ENCODE measurements around the gene ADGRL3. TPM values are rescaled to one million over a fixed set of nuclear protein-coding genes. Genes with fewer than 3 reads are reported as not detected.
"Not testable (repeated sequence)": the region's sequence is repeated elsewhere in the genome, so short reads cannot be mapped to it uniquely, and the experiment has no call there.

The ADGRL3 gene
- total and polyA plus RNA-seq, 2 donors = 3.1 to 70.1 TPM

DNA sequence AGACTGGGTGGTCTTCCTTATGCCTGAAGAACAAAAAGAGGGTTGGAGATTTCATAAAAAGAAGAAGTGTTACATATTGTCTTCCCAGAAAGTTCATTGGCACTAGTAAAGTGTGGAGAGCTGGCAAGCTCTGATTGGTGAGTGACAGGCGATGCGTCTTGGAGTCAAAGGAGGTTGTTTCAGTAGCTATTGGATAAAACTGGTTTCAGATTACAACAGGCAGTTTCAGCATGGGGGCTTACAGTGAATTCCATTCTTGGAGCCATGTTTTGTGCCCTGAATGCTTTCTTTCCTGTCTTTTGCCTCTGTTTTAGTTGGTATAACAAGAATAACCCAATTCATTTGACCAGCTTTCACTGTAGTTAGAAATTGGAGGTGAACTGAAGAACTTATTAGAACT lies 750.5 kb downstream of the ADGRL3 start:
- H3K27ac ChIP-seq (ENCODE audit: low read depth) = no peak overlapping the region
- 84% methylated on average over 2 of the region's 2 CpGs for WGBS
- no peaks in the 10 kb centered on the region for H3K36me3 ChIP-seq (ENCODE audit: insufficient read depth)
- no peaks in the 10 kb centered on the region for H3K4me1 ChIP-seq (ENCODE audit: insufficient read depth)
- DNase-seq (ENCODE audit: extremely low spot score) = no peak
- H3K4me3 ChIP-seq (ENCODE audit: low read depth, low read length) = no peak overlapping the region

DNA sequence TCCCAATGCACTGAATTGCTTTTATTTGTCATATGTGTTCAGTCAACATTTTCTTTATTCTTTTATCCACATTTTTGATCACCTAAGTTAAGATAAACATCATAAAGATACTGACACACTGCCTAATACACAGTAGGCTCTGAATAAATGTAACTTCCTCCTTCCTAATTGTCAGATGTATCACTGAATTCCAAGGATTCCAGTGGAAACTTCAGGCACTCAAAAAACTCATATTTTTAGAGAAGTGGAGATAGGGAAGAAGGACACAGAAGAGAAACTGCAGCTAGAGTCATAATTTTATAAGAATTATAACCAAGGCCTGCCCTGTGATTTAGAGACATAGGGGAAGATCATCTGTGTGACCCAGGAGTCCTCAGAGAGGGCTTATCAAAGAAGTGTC lies 753.3 kb downstream of the ADGRL3 start:
- no peak for DNase-seq (ENCODE audit: extremely low spot score)
- no peak overlapping the region for H3K4me3 ChIP-seq (ENCODE audit: low read depth, low read length)

GRCh38 chr4:61958591-61958990 lies 758.5 kb downstream of the ADGRL3 start:
- H3K4me3 ChIP-seq (ENCODE audit: low read depth, low read length) = no peak overlapping the region
- WGBS = 90% methylated on average over 1 of the region's 1 CpG
- H3K27ac ChIP-seq (ENCODE audit: low read depth) = no peak overlapping the region
- no peak for DNase-seq (ENCODE audit: extremely low spot score)
- H3K36me3 ChIP-seq (ENCODE audit: insufficient read depth) = no peaks in the 10 kb centered on the region
- H3K4me1 ChIP-seq (ENCODE audit: insufficient read depth) = no peaks in the 10 kb centered on the region

More for the DNA sequence above, 753.3 kb downstream of the ADGRL3 start:
- H3K27ac ChIP-seq (ENCODE audit: low read depth) = no peak overlapping the region
- no peaks in the 10 kb centered on the region for H3K4me1 ChIP-seq (ENCODE audit: insufficient read depth)
- H3K36me3 ChIP-seq (ENCODE audit: insufficient read depth) = no peaks in the 10 kb centered on the region

DNA sequence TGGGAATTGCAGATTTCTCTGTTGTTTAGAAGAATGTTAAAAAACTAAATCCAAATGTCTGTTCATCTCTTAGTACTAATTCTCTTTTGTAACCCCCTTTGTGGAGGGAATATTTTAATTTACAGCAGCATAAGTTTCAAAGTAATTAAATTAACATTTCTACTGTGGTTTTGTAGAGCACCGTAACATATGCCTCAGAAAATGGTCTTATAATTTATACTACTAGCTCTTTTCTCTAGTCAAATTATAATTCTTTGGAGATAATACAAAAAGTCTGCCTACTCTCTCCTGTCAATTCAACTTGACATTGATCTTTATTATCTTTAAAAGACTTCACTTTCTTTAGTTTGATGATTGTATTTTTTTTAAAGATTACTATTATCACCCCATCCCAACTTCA lies 759.0 kb downstream of the ADGRL3 start:
- Histone ChIP-seq H3K4me3 (ENCODE audit: low read depth, low read length) (no peak overlapping the region), H3K36me3 (ENCODE audit: insufficient read depth) (no peaks in the 10 kb centered on the region), H3K4me1 (ENCODE audit: insufficient read depth) (no peaks in the 10 kb centered on the region), H3K27ac (ENCODE audit: low read depth) (no peak overlapping the region)
- no peak for DNase-seq (ENCODE audit: extremely low spot score)
- WGBS = 98% methylated on average over 1 of the region's 1 CpG

GRCh38 chr4:61984260-61984909 lies 784.3 kb downstream of the ADGRL3 start:
- H3K27ac ChIP-seq (ENCODE audit: low read depth) = no peak overlapping the region
- no peaks in the 10 kb centered on the region for H3K36me3 ChIP-seq (ENCODE audit: insufficient read depth)
- H3K4me3 ChIP-seq (ENCODE audit: low read depth, low read length) = no peak overlapping the region
- WGBS = 69% methylated on average over 4 of the region's 4 CpGs
- no peaks in the 10 kb centered on the region for H3K4me1 ChIP-seq (ENCODE audit: insufficient read depth)
- no peak for DNase-seq (ENCODE audit: extremely low spot score)

- DNase-seq (ENCODE audit: extremely low spot score) = no peak
- Histone ChIP-seq H3K27ac (ENCODE audit: low read depth) (no peak overlapping the region), H3K36me3 (ENCODE audit: insufficient read depth) (no peaks in the 10 kb centered on the region), H3K4me3 (ENCODE audit: low read depth, low read length) (no peak overlapping the region), H3K4me1 (ENCODE audit: insufficient read depth) (no peaks in the 10 kb centered on the region)
- 78% methylated on average over 4 of the region's 4 CpGs for WGBS
Measured at GRCh38 chr4:61985426-61985825, 785.3 kb downstream of the ADGRL3 start.

GRCh38 chr4:61986929-61987328 lies 786.8 kb downstream of the ADGRL3 start:
- H3K4me3 ChIP-seq (ENCODE audit: low read depth, low read length); H3K4me1 ChIP-seq (ENCODE audit: insufficient read depth); H3K27ac ChIP-seq (ENCODE audit: low read depth); H3K36me3 ChIP-seq (ENCODE audit: insufficient read depth); DNase-seq (ENCODE audit: extremely low spot score): not testable (repeated sequence)
- 96% methylated on average over 7 of the region's 7 CpGs for WGBS

DNA sequence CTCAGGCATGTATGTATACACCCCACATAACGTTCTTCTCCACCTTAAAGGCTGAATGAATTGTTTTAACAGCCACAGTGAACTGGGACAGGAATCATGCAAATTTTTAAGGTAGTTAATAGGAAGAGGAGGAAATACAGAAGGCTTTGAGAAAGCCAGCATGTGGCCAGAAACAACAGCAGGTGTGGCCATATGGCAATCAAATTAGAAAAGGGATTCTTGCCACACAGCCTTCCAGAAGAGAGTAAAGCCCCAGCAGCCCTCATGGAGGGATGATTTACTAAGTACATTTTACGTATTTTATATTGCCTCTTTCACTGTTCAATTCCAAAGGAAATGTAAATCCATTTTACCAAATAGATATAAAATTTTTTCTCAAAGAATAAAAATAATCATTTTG lies 792.2 kb downstream of the ADGRL3 start:
- no peak overlapping the region for H3K4me3 ChIP-seq (ENCODE audit: low read depth, low read length)

DNA sequence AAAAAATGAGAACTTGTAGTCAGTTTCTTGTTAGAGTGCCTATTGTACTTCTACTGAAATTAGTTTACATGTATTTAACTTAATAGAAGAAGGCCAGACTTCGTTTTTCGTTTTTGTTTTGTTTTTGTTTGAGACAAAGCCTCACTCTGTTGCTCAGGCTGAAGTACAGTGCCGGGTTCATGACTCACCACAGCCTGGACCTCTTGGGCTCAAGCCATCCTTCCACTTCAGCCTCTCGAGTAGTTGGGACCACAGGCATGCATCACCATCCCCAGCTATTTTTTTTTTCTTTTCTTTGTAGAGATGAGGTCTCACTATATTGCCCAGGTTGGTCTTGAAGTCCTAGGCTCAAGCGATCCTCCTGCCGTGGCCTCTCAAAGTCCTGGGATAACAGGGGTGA lies 793.9 kb downstream of the ADGRL3 start:
- H3K4me1 ChIP-seq (ENCODE audit: insufficient read depth) = no peaks in the 10 kb centered on the region
- H3K4me3 ChIP-seq (ENCODE audit: low read depth, low read length) = no peak overlapping the region
- WGBS = 84% methylated on average over 6 of the region's 6 CpGs
- no peak for DNase-seq (ENCODE audit: extremely low spot score)
- H3K36me3 ChIP-seq (ENCODE audit: insufficient read depth) = no peaks in the 10 kb centered on the region
- H3K27ac ChIP-seq (ENCODE audit: low read depth) = no peak overlapping the region

More for the DNA sequence above, 792.2 kb downstream of the ADGRL3 start:
- DNase-seq (ENCODE audit: extremely low spot score) = no peak
- Histone ChIP-seq H3K36me3 (ENCODE audit: insufficient read depth) (no peaks in the 10 kb centered on the region), H3K4me1 (ENCODE audit: insufficient read depth) (no peaks in the 10 kb centered on the region), H3K27ac (ENCODE audit: low read depth) (no peak overlapping the region)
- 61% methylated on average over 2 of the region's 2 CpGs for WGBS

- DNase-seq (ENCODE audit: extremely low spot score) = no peak
- Histone ChIP-seq H3K36me3 (ENCODE audit: insufficient read depth) (no peaks in the 10 kb centered on the region), H3K4me1 (ENCODE audit: insufficient read depth) (no peaks in the 10 kb centered on the region), H3K27ac (ENCODE audit: low read depth) (no peak overlapping the region), H3K4me3 (ENCODE audit: low read depth, low read length) (no peak overlapping the region)
- 83% methylated on average over 2 of the region's 2 CpGs for WGBS
Measured at GRCh38 chr4:61995717-61996340, 795.7 kb downstream of the ADGRL3 start.

GRCh38 chr4:61996943-61997342 lies 796.8 kb downstream of the ADGRL3 start:
- no peaks in the 10 kb centered on the region for H3K4me1 ChIP-seq (ENCODE audit: insufficient read depth)
- WGBS = 96% methylated on average over 1 of the region's 1 CpG
- no peak overlapping the region for H3K27ac ChIP-seq (ENCODE audit: low read depth)
- H3K36me3 ChIP-seq (ENCODE audit: insufficient read depth) = no peaks in the 10 kb centered on the region
- no peak for DNase-seq (ENCODE audit: extremely low spot score)
- no peak overlapping the region for H3K4me3 ChIP-seq (ENCODE audit: low read depth, low read length)

DNA sequence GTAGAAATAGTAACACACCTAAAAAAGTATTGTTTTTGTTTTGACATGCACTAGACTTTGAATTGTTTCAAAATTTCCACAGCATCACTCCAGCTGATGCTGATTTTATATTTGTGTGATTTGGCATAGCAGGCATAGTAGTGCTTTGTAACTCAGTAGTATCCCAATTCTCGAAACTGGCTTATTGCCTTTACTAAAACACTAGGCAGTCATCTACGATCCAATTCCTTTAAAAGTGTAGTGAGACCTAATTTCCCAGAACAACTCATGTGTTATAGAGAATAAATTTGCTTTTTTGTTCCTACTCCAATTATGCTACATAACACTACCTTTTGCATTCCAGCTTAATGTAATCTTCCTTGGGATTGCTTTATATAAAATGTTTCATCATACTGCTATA lies 797.7 kb downstream of the ADGRL3 start:
- Histone ChIP-seq H3K36me3 (ENCODE audit: insufficient read depth) (no peaks in the 10 kb centered on the region), H3K4me3 (ENCODE audit: low read depth, low read length) (no peak overlapping the region), H3K4me1 (ENCODE audit: insufficient read depth) (no peaks in the 10 kb centered on the region), H3K27ac (ENCODE audit: low read depth) (no peak overlapping the region)
- WGBS = 88% methylated on average over 2 of the region's 2 CpGs
- no peak for DNase-seq (ENCODE audit: extremely low spot score)

DNA sequence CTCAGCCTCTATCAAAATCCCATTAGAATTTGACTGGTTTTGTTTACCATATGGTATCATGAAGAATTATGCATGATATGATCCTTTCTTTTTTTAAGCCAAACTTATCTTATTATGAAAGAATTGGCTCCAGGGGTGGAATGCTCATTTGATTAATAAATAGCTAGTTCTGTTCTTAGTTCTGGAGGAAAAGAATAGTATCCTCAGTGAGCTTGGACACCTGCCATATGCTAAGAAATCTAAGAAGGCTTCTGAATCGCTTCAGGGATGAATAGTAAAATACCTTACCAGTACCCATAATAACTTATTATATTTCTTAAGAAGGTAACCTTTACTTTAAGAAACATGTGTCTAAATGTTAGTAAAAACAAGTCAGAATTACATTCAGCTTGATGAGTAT lies 803.6 kb downstream of the ADGRL3 start:
- WGBS = 38% methylated on average over 1 of the region's 1 CpG
- no peak overlapping the region for H3K4me3 ChIP-seq (ENCODE audit: low read depth, low read length)
- no peak for DNase-seq (ENCODE audit: extremely low spot score)
- H3K4me1 ChIP-seq (ENCODE audit: insufficient read depth) = no peaks in the 10 kb centered on the region
- no peaks in the 10 kb centered on the region for H3K36me3 ChIP-seq (ENCODE audit: insufficient read depth)
- no peak overlapping the region for H3K27ac ChIP-seq (ENCODE audit: low read depth)

DNA sequence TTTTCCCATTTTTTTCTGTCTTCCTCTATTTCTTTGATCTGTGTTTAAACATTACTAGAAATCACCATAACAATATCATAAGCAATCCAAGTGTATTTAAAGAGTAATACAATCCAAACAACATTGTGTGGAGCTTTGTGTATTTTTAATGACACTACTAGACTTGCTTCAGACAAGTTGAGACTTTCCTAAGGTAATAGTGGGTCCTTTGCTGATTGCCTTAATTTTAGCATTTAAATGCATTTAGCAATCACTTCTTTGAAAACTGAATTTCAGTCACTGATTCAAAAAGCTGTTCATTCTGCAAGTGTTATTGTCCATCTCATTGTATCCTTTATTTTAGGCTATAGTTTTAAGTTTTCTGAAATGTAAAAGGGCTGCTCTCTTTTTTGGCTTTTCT lies 804.8 kb downstream of the ADGRL3 start:
- Histone ChIP-seq H3K36me3 (ENCODE audit: insufficient read depth) (no peaks in the 10 kb centered on the region), H3K27ac (ENCODE audit: low read depth) (no peak overlapping the region), H3K4me3 (ENCODE audit: low read depth, low read length) (no peak overlapping the region), H3K4me1 (ENCODE audit: insufficient read depth) (no peaks in the 10 kb centered on the region)
- DNase-seq (ENCODE audit: extremely low spot score) = no peak

All from urinary bladder (tissue), 4 donors.